Activated naive CD8-positive, alpha-beta T cell (primary cell): ENCODE results near the gene RAPGEF1.
A peak's percentile ranks its signal among the peaks of the same experiment; 100 is the strongest.

Source experiments
- H3K27ac Mint-ChIP-seq: one replicate; pipeline ENCODE4 v1.8.0; 2021; ENCODE audit warnings: mixed read lengths
- H3K27me3 Mint-ChIP-seq: one replicate; pipeline ENCODE4 v1.8.0; 2021; ENCODE audit warnings: mixed read lengths
- H3K36me3 Mint-ChIP-seq: one replicate; pipeline ENCODE4 v1.8.0; 2021; ENCODE audit warnings: mixed read lengths
- H3K4me1 Mint-ChIP-seq: one replicate; pipeline ENCODE4 v1.8.0; 2021; ENCODE audit warnings: low read depth, mixed read lengths
- H3K4me3 Mint-ChIP-seq: one replicate; pipeline ENCODE4 v1.8.0; 2021; ENCODE audit warnings: mild to moderate bottlenecking, mixed read lengths
- H3K9me3 Mint-ChIP-seq: one replicate; pipeline ENCODE4 v1.8.0; 2021; ENCODE audit warnings: low read depth, mixed read lengths

Gene RAPGEF1

GRCh38 chr9:131625790-131626670 lies 113.8 kb downstream of the RAPGEF1 start:
- H3K4me3 Mint-ChIP-seq = no peak overlapping the region
- H3K27me3 Mint-ChIP-seq = no peaks in the 10 kb centered on the region
- H3K4me1 Mint-ChIP-seq = peaks cover 11% of the 10 kb centered on the region
- no peaks in the 10 kb centered on the region for H3K9me3 Mint-ChIP-seq
- H3K27ac Mint-ChIP-seq = no peak overlapping the region
- peaks cover 2% of the 10 kb centered on the region for H3K36me3 Mint-ChIP-seq

- Mint-ChIP-seq H3K36me3 (peaks cover 2% of the 10 kb centered on the region), H3K27ac (no peak overlapping the region)
These were observed 114.4 kb downstream of the RAPGEF1 start for GRCh38 chr9:131625508-131625787.

GRCh38 chr9:131624636-131625507 lies 115.0 kb downstream of the RAPGEF1 start:
- H3K4me3 Mint-ChIP-seq = no peak overlapping the region
- H3K27ac Mint-ChIP-seq = peak overlapping the region; percentile 34
- no peaks in the 10 kb centered on the region for H3K27me3 Mint-ChIP-seq
- peaks cover 7% of the 10 kb centered on the region for H3K4me1 Mint-ChIP-seq
- peaks cover 2% of the 10 kb centered on the region for H3K36me3 Mint-ChIP-seq
- no peaks in the 10 kb centered on the region for H3K9me3 Mint-ChIP-seq

More at GRCh38 chr9:131625508-131625787, 114.4 kb downstream of the RAPGEF1 start:
- Mint-ChIP-seq H3K9me3 (no peaks in the 10 kb centered on the region), H3K27me3 (no peaks in the 10 kb centered on the region), H3K4me1 (peaks cover 7% of the 10 kb centered on the region), H3K4me3 (no peak overlapping the region)

- no peaks in the 10 kb centered on the region for H3K9me3 Mint-ChIP-seq
- H3K36me3 Mint-ChIP-seq = peaks cover 4% of the 10 kb centered on the region
- no peak overlapping the region for H3K4me3 Mint-ChIP-seq
- peaks cover 7% of the 10 kb centered on the region for H3K4me1 Mint-ChIP-seq
- H3K27ac Mint-ChIP-seq = no peak overlapping the region
- no peaks in the 10 kb centered on the region for H3K27me3 Mint-ChIP-seq
These were observed 116.1 kb downstream of the RAPGEF1 start for GRCh38 chr9:131623655-131624330.

- peaks cover 3% of the 10 kb centered on the region for H3K4me1 Mint-ChIP-seq
- no peaks in the 10 kb centered on the region for H3K9me3 Mint-ChIP-seq
- H3K27ac Mint-ChIP-seq = no peak overlapping the region
- no peaks in the 10 kb centered on the region for H3K27me3 Mint-ChIP-seq
- H3K36me3 Mint-ChIP-seq = peaks cover 4% of the 10 kb centered on the region
- no peak overlapping the region for H3K4me3 Mint-ChIP-seq
These were observed 117.4 kb downstream of the RAPGEF1 start for GRCh38 chr9:131622523-131622922.

GRCh38 chr9:131621551-131622358 lies 118.1 kb downstream of the RAPGEF1 start:
- Mint-ChIP-seq H3K4me3 (no peak overlapping the region), H3K27ac (no peak overlapping the region), H3K36me3 (peaks cover 7% of the 10 kb centered on the region), H3K27me3 (no peaks in the 10 kb centered on the region), H3K9me3 (no peaks in the 10 kb centered on the region), H3K4me1 (no peaks in the 10 kb centered on the region)

- no peaks in the 10 kb centered on the region for H3K9me3 Mint-ChIP-seq
- H3K4me1 Mint-ChIP-seq = no peaks in the 10 kb centered on the region
- H3K4me3 Mint-ChIP-seq = no peak overlapping the region
- H3K36me3 Mint-ChIP-seq = peaks cover 11% of the 10 kb centered on the region
- no peaks in the 10 kb centered on the region for H3K27me3 Mint-ChIP-seq
- no peak overlapping the region for H3K27ac Mint-ChIP-seq
These were observed 118.9 kb downstream of the RAPGEF1 start for GRCh38 chr9:131620764-131621520.

GRCh38 chr9:131619680-131620079 lies 120.2 kb downstream of the RAPGEF1 start:
- H3K4me1 Mint-ChIP-seq = no peaks in the 10 kb centered on the region

GRCh38 chr9:131618785-131619184 lies 121.1 kb downstream of the RAPGEF1 start:
- H3K27ac Mint-ChIP-seq = no peak overlapping the region
- H3K4me1 Mint-ChIP-seq = no peaks in the 10 kb centered on the region
- H3K36me3 Mint-ChIP-seq = peaks cover 12% of the 10 kb centered on the region
- no peak overlapping the region for H3K4me3 Mint-ChIP-seq
- H3K27me3 Mint-ChIP-seq = no peaks in the 10 kb centered on the region
- H3K9me3 Mint-ChIP-seq = no peaks in the 10 kb centered on the region

More at GRCh38 chr9:131619680-131620079, 120.2 kb downstream of the RAPGEF1 start:
- Mint-ChIP-seq H3K27ac (no peak overlapping the region), H3K9me3 (no peaks in the 10 kb centered on the region), H3K27me3 (no peaks in the 10 kb centered on the region), H3K4me3 (no peak overlapping the region), H3K36me3 (peaks cover 12% of the 10 kb centered on the region)

GRCh38 chr9:131618071-131618479 lies 121.8 kb downstream of the RAPGEF1 start:
- Mint-ChIP-seq H3K4me1 (no peaks in the 10 kb centered on the region), H3K36me3 (peaks cover 14% of the 10 kb centered on the region), H3K4me3 (no peak overlapping the region), H3K27ac (peak overlapping the region; percentile 34), H3K27me3 (no peaks in the 10 kb centered on the region), H3K9me3 (no peaks in the 10 kb centered on the region)

GRCh38 chr9:131617611-131618010 lies 122.3 kb downstream of the RAPGEF1 start:
- no peaks in the 10 kb centered on the region for H3K4me1 Mint-ChIP-seq
- H3K27ac Mint-ChIP-seq = no peak overlapping the region

GRCh38 chr9:131616983-131617604 lies 122.8 kb downstream of the RAPGEF1 start:
- Mint-ChIP-seq H3K9me3 (no peaks in the 10 kb centered on the region), H3K27me3 (no peaks in the 10 kb centered on the region), H3K36me3 (peaks cover 16% of the 10 kb centered on the region), H3K4me1 (no peaks in the 10 kb centered on the region), H3K4me3 (no peak overlapping the region), H3K27ac (no peak overlapping the region)

More at GRCh38 chr9:131617611-131618010, 122.3 kb downstream of the RAPGEF1 start:
- H3K4me3 Mint-ChIP-seq = no peak overlapping the region
- H3K27me3 Mint-ChIP-seq = no peaks in the 10 kb centered on the region
- H3K36me3 Mint-ChIP-seq = peaks cover 16% of the 10 kb centered on the region
- H3K9me3 Mint-ChIP-seq = no peaks in the 10 kb centered on the region

GRCh38 chr9:131614340-131614915 lies 125.4 kb downstream of the RAPGEF1 start:
- H3K27ac Mint-ChIP-seq = no peak overlapping the region
- no peaks in the 10 kb centered on the region for H3K4me1 Mint-ChIP-seq
- no peaks in the 10 kb centered on the region for H3K9me3 Mint-ChIP-seq
- no peak overlapping the region for H3K4me3 Mint-ChIP-seq
- H3K36me3 Mint-ChIP-seq = peaks cover 16% of the 10 kb centered on the region
- H3K27me3 Mint-ChIP-seq = no peaks in the 10 kb centered on the region
